GM19468 (cell line): ENCODE data around the gene CHCHD3.
"Not testable (repeated sequence)": the region's sequence is repeated elsewhere in the genome, so short reads cannot be mapped to it uniquely, and the experiment has no call there.

Source experiments
- ATAC-seq: cut with Tn5 transposase; IDR thresholded peaks from one replicate; pipeline ENCODE4 v1.9.1; 2021; ENCODE audit warnings: mild to moderate bottlenecking, moderate library complexity, moderate number of reproducible peaks; ENCODE audit not compliant: unreplicated experiment; ENCODE audit errors: extremely low read depth

The CHCHD3 gene

DNA sequence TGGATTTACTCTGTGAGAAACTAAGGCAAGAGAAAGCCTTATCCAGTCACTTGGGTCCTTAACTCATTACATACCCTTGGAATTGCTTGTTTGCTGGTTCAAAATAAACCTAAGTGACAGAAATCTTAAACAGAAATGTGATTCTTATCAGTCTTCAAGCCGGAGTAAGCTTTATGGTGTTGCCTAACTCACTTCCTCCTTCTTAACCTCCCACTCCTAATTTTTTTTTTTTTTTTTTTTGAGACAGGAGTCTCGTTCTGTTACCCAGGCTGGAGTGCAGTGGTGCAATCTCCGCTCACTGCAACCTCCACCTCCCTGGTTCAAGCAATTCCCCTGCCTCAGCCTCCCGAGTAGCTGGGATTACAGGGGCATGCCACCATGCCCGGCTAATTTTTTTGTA, 151.9 kb downstream of the CHCHD3 start:
- ATAC-seq = not testable (repeated sequence)

DNA sequence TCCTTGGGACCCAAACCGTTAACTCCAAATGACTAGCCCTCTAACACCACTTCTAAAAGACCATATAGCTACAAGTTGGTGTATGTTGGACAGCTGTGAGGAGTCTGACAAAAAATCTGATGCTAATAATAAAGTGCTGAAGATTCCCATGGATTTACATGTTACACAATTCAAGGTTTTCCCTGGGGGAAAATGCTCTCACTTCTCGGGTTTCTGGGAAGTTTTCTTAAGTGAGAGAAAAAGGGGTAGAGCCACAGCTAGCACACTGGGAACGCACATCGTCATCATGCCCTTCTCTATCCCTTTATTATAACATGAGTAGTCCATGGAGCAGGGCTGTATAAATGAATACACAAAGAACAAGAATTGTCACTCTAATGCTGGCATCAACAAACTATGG, 162.1 kb downstream of the CHCHD3 start:
- ATAC-seq = no peak

DNA sequence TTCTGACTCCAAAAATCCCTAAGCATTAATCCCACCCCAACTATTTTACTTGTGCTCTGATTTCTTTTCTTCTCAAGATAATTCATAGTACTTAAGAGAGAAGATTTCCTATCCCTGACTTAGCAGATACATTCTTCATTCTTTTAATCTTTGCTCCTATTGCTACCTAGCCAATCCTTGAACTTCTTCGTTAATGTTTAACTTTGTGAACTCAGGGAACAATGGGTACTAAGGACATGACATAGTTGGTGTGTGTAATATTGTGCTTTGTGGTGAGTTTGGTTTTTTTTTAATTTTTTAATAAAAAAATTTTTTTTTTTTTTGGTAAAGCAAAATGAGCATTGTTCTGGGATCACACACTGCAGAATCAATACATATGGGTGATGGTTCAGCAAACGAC, 166.2 kb downstream of the CHCHD3 start:
- ATAC-seq = no peak

DNA sequence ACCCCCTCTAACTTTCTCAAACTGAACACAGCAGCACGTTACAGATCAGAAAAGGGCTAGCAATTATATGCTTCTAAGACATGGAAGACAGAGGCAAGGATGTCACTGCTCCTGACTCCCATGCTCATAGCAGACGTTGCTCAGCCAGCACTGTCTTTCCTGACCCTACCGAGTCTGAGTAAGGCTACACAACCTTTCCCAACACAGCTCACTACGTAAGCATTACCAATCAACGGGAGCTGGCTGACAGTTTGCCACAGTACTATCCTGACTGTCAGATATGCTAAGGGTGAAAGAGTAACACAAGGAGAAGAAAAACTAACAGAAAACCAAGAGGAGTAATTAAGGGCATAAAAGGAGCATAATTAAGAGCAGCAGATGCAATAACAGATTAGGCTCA, 171.2 kb downstream of the CHCHD3 start:
- no peak for ATAC-seq

DNA sequence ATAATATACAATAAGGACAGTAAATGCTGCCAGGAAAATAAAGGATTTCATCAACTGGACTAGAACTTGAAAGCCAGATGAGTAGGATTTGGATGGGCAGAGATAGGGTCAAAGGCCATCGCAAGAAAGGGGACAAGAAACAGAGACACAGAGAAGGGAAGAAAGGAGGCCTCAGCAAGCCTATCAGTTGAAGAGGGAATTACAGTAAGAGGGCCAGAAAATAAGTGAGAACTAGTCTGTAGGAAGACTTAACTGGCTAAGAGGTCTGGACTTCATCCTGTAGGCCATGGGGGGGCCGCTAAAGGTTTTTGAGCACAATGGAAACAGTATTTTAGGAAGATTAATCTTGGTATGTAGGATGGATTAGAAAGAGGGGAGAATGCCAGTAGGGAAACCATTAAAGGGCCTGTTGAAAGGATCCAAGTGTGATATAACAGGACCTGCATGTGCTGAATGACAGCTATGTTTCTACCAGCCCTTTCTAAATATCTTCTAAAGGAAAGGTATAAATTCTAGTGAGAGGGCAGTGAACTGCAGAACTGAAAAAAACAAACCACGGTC, 174.4 kb downstream of the CHCHD3 start:
- no peak for ATAC-seq

DNA sequence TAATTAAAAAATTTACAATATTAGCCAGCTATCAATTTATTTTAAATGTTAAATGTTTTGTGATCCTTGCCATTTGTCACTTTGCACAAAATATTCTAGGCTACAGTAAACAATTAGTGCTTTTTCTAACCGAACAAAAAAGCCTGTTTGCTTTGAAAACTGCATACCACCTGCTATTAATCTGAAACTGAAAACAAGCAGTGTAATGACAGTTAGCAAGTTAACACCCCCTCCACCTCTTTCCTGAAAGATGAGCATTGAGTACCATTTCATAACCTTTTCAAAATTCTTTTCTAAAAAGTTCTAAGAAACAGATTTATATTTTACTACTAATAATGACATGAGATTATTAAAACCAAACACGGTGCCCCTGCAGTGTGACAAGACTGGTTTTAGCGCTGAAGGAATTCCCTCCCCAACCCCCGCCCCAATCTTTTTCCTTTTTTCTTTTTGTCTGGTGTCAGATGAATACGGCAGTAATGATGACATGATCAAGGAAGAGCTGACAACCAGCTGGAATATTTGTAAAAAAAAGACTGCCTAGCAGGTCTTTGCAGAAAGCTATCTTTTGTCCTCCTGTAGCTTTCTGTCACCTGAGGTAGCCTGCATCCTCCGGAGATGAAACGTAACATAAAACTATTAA, 175.6 kb downstream of the CHCHD3 start:
- no peak for ATAC-seq

DNA sequence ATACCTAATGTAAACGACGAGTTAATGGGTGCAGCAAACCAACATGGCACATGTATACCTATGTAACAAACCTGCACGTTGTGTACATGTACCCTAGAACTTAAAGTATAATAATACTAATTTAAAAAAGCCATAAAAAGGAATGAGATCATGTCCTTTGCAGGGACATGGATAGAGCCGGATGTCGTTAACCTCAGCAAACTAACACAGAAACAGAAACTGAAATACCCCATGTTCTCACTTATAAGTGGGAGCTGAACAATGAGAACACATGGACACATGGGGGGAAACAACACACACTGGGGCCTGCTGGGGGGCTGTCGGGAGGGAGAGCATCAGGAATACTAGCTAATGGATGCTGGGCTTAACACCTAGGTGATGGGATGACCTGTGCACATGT, 176.8 kb downstream of the CHCHD3 start:
- not testable (repeated sequence) for ATAC-seq

DNA sequence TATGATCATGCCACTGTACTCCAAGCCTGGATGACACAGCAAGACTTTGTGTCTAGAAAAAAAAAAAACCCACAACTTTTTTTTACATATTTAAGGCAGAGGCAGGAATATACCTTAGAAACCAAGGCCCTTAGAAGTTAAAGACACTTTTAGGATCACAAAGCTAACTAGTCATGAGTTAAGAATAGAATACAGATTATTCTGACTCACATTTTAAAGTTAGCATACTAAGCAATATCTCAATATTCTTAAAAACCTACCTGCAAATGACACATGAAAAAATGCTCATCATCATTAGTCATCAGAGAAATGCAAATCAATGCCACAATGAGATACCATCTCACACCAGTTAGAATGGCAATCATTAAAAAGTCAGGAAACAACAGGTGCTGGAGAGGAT, 177.7 kb downstream of the CHCHD3 start:
- ATAC-seq = no peak

DNA sequence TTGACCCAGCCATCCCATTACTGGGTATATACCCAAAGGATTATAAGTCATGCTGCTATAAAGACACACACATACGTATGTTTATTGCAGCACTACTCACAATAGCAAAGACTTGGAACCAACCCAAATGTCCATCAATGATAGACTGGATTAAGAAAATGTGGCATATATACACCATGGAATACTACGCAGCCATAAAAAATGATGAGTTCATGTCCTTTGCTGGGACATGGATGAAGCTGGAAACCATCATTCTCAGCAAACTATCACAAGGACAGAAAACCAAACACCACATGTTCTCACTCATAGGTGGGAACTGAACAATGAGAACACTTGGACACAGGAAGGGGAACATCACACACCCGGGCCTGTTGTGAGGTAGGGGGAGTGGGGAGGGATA, 179.6 kb downstream of the CHCHD3 start:
- ATAC-seq = not testable (repeated sequence)

DNA sequence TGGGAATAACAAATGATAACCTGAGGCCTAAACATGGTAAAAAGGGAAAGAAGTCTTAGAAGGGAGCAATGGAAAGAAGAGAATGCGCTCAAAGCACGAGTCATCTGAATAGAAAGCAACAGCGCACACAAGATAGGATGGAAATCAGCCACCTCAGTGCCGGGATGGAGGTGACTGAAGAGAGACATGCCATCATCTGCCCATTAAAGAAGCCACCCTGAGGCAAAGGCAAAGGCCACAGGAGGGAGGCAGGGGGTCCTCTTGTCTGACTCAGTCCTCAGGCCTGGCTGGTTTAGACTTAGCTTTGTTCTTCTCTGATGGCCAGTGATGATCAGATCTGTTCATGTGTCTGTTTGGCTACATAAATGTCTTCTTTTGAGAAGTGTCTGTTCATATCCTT, 180.6 kb downstream of the CHCHD3 start:
- ATAC-seq = no peak

DNA sequence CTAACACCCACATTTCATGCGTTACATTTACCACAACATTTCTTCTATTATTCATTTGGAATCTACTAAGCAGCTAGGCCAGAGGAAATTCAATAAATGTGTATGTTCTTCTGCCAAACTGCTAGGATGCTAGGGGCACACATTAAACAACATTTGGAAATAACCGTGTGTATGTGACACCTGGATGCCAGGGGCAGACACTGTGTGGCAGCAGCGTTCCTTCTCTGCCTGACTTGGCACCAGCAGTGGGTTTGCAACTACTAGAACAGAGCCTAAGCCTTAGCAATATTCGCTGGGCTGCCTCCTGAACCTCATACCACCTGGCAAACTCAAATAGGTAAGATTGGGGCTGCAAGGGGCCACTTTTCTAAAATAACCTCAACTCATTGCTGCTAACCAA, 182.1 kb downstream of the CHCHD3 start:
- no peak for ATAC-seq

DNA sequence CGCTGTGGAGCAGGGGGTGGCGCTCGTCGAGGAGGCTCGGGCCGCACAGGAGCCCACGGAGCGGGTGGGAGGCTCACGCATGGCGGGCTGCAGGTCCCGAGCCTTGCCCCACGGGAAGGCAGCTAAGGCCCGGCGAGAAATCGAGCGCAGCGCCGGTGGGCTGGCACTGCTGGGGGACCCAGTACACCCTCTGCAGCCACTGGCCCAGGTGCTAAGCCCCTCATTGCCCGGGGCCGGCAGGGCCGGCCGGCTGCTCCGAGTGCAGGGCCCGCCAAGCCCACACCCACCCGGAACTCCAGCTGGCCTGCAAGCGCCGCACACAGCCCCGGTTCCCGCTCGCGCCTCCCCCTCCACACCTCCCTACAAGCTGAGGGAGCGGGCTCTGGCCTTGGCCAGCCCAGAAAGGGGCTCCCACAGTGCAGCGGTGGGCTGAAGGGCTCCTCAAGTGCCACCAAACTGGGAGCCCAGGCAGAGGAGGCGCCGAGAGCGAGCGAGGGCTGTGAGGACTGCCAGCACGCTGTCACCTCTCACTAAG, 183.2 kb downstream of the CHCHD3 start:
- not testable (repeated sequence) for ATAC-seq

DNA sequence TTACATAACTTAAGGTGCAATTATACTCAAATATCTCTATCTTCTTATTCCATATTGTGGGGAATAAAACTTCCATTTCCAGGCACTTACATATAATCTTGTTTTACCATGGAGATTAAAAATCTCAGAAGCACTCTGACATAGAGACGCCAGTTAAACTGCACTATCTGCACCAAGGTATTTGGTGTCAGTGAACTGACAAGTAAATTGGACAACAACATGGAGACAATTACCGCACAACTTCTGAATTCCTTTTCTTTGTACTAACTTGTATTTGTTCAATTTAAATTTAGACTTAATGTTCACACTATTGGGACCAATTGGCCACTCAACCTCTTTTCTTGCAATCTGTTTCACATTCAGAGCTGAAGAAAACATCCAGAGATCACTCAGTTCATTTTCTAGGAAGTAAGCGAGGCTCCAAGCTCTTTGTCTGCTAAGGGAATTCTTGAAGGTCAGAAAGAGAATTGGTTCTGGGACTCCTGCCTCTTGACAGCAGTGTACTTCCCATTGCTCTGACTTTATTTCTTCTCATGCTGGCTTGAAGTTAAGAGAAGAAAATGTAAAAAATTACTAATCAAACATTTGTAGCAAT, 184.7 kb downstream of the CHCHD3 start:
- ATAC-seq = no peak

DNA sequence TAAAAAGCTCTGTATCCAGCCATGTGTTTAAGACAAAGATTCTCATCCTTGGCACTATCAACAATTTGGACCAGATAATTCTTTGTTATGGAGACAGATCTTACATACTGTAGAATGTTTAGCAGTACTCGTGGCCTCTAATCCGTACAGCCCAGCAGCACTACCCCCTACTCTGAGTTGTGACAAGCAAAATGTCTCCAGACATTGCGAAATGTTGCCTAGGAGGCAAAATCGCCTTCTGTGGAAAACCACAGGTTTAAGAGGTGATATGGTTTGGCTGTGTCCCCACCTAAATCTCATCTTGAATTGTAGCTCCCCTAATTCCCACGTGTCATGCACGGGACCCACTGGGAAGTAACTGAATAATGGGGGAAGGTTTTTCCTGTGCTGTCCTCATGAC, 186.7 kb downstream of the CHCHD3 start:
- no peak for ATAC-seq

DNA sequence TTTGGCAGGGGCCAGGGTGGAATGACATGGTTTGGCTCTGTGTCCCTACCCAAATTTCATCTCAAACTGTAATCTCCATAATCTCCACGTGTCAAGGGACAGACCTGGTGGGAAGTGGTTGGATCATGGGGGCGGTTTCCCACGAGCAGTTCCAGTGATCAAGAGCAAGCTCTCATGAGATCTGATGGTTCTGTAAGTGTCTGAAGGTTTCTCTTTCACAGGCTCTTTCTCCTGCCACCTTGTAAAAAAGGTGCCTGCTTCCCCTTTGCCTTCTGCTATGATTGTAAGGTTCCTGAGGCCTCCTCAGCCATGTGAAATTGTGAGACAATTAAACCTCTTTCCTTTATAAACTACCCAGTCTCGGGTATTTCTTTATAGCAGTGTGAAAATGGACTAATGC, 188.3 kb downstream of the CHCHD3 start:
- ATAC-seq = no peak

DNA sequence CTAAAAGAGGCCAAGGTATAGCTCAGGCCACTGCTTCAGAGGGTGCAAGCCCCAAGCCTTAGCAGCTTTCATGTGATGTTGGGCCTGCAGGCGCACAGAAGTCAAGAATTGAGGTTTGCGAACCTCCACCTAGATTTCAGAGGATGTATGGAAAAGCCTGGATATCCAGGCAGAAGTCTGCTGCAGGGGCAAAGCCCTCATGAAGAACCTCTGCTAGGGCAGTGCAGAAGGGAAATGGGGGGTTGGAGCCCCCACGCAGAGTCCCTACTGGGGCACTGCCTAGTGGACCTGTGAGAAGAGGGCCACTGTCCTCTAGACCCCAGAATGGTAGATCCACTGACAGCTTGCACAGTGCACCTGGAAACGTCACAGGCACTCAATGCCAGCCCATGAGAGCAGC, 189.1 kb downstream of the CHCHD3 start:
- ATAC-seq = not testable (repeated sequence)

DNA sequence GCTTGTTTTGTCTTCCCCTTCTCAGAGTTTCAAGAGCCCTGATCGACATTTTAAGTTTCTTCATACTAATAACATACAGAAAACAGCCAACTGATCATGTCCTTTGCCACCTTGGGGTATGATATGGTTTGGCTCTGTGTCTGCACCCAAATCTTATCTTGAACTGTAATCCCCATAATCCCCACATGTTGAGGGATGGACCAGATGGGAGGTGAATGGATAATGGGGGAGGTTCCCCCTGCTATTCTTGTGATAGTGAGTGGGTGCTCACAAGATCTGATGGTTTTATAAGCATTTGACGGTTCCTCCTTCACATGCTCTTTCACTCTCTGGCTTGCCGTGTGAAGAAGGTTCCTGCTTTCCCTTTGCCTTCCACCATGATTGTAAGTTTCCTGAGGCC, 190.3 kb downstream of the CHCHD3 start:
- ATAC-seq = no peak

DNA sequence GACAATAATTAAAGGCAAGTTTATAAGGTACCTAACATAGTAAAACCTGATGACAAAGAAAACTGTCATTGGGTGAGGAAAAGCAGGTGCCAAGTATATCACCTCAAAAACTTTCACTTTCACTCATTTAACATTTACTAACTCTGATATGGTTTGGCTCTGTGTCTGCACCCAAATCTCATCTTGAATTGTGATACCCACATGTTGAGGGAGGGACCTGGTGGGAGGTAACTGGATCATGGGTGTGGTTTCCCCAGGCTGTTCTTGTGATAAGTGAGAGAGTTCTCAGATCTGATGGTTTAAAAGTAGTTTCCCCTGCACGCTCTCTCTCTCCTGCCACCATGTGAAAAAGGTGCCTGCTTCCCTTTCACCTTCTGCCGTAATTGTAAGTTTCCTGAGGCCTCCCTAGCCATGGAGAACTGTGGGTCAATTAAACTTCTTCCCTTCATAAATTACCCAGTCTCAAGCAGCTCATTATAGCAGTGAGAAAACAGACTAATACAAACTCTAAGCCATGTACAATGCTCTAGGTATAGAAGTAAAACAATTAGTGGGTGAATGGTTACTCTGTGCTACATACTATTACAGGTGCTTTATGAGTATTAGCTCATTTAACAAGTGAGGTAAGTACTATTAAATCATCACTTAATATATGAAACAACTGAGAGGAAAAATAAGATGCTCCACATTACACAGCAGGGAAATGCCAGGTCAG, 199.0 kb downstream of the CHCHD3 start:
- peak; percentile 18 for ATAC-seq

DNA sequence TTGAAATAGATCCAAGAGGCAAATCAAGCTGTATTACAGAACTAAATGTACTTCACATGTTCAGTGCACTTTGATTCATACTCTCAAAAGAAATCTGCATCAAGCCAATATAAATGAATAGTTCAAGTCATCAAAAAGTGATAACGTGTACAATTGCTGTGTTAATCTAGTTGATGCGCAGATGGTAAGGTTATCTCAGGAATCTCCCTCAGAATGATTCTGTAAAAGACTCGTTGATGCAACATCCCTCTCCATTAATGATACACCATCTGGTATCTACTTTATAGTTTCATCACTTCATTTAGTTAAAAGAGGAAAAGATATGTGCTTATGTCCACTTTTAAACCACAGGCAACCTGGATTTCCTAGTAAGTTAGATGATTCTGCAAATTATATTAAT, 200.6 kb downstream of the CHCHD3 start:
- no peak for ATAC-seq

DNA sequence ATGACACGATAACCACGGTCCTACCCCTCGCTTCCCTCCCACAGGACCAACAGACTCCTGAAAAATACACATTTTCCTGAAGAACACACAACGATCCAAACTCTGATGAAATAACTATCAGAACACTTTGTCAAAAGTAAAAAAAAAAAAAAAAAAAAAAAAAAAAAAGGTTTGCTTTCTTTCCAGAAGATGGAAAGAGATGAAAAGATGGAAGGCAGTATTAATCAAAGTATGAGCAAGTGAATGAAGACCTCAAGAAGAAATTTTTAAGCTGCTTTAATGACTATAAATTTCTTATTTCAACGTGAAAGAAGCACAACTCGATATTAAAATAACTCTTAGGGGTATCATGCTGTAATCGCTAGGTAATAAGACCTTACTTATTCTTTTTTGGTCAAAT, 202.3 kb downstream of the CHCHD3 start:
- no peak for ATAC-seq
